ENCODE results near the gene CDCA8. TPM values are rescaled to one million over a fixed set of nuclear protein-coding genes. Genes with fewer than 3 reads are reported as not detected.

CDCA8 gene
- total and polyA plus RNA-seq, 2 donors (not counting 3 experiments of a cell fraction or from before 2014, with no cell fraction given) = 38.5 to 45.7 TPM

DNA sequence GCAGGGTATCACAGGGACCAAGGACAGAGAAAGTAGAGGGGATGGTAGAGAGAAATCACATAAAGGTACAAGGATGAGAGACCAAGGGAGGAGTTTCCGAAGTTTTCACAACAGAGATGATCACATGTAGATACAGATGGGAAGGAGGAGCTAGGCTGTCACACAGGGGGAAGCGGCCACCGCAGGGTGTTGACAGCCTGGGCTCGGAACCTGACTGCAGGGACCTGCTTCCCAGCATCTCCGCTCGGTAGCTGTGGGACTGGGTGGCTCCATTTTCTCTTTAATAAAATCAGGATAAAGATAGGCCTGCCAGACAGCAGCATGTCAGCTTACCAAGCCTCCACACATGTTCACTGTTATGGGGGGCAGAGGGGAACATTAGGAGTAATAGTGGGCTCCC lies 32.3 kb downstream of the CDCA8 start:
- intact Hi-C loops (cut with micrococcal nuclease) = no loop called here
- ChIA-PET CTCF (no interaction called here), POLR2A (no interaction called here)
- H3K9ac ChIP-seq (replicated peaks; ENCODE audit: extremely low read depth, insufficient read depth, low read length) = no peak overlapping the region
- FAIRE-seq = no peak
- H4K20me1 ChIP-seq (replicated peaks; ENCODE audit: control insufficient read depth, extremely low read depth, insufficient read depth, low read length) = no peaks in the 10 kb centered on the region
- dilution Hi-C loops (cut with MboI; ENCODE audit: extremely low pct_ligation_motif_present, low sequenced_read_pairs) = no loop called here
- peaks cover 0 to 2% of the 10 kb centered on the region in 2 experiments for H3K27me3 ChIP-seq (ENCODE audit: control insufficient read depth in 2 of 2, insufficient read depth in 2 of 2, low read length in 2 of 2)
- H3K4me1 ChIP-seq (ENCODE audit: control insufficient read depth, extremely low read depth, insufficient read depth, low read length) = no peaks in the 10 kb centered on the region
- H3K4me2 ChIP-seq (ENCODE audit: insufficient read depth, low read length) = no peak overlapping the region
- TF ChIP-seq POLR2A (IDR thresholded peaks at IDR 0.05; ENCODE audit: low read depth, low read length) (no peak), FOS (IDR thresholded peaks at IDR 0.05; ENCODE audit: borderline replicate concordance, insufficient read depth, low read length) (no peak), GATA2 (IDR thresholded peaks at IDR 0.05; ENCODE audit: insufficient read depth, insufficient read length, low read depth, low read length) (no peak)
- TF ChIP-seq, protein P1, sequence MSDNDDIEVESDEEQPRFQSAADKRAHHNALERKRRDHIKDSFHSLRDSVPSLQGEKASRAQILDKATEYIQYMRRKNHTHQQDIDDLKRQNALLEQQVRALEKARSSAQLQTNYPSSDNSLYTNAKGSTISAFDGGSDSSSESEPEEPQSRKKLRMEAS (IDR thresholded peaks at IDR 0.05; ENCODE audit: insufficient read depth, insufficient read length) = no peak
- BruUV-seq (replicated peaks) = no TSS peak
- no peaks in the 10 kb centered on the region for H3K9me1 ChIP-seq (replicated peaks; ENCODE audit: control insufficient read depth, extremely low read depth, insufficient read depth, low read length)
- no peak for DNase-seq (ENCODE audit: low read depth, low spot score)
- H3K4me3 ChIP-seq (replicated peaks in 1 of 3; ENCODE audit: insufficient read depth in 1 of 3, low read depth in 1 of 3, low read length in 3 of 3) = no peak overlapping the region
- no peak overlapping the region for H2AFZ ChIP-seq (ENCODE audit: low read depth, low read length)
- no peak overlapping the region for H3K27ac ChIP-seq (ENCODE audit: insufficient read depth, low read depth, low read length)
- no peaks in the 10 kb centered on the region for H3K9me3 ChIP-seq (replicated peaks; ENCODE audit: control insufficient read depth, insufficient read depth, low read length)
- H3K79me2 ChIP-seq (ENCODE audit: control insufficient read depth, insufficient read depth, low read length) = no peaks in the 10 kb centered on the region
- H3K36me3 ChIP-seq (ENCODE audit: control insufficient read depth in 2 of 2, extremely low read depth in 1 of 2, insufficient read depth in 2 of 2, low read length in 2 of 2) = no peaks in the 10 kb centered on the region

DNA sequence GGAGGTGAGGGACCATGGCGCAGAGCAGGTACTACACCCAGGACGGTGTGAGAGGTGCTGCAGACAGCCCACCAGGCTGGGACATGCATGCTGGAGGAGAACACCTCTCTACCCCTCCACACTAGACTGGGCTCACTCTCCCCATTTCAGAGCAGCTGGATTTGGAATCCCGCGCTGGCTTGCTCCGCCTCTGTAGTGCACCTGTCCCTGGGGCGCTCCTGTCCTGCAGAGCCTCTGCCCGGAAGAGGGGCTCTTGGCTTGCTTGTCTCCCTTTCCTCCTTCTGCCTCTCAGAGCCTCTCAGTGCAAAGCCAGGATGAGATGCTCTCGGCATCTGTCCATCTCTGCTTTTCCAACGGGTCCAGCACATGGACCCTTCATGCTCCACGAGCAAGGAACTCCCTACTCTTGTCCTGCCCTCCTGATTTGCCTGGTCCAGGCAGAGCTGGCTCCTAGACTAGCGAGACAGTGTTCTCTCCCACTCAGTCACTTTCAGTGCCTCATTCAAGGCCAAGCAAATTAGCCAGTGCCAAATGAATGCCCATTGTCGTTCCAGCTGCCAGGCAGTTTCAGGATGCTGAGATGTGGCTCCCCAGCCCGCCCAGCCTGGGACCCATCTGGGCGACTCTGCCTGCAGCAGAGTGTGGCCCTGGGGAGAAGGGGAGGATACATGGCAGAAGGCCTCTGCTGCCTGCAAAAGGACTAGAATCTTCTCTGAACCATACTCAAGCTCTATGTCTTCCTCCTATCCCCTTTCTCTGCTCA lies 33.7 kb downstream of the CDCA8 start:
- no TSS peak for BruUV-seq (replicated peaks)
- intact Hi-C loops (cut with micrococcal nuclease) (no loop called here), dilution Hi-C loops (cut with MboI; ENCODE audit: extremely low pct_ligation_motif_present, low sequenced_read_pairs) (no loop called here)
- Histone ChIP-seq H3K4me3 (replicated peaks in 1 of 3; ENCODE audit: insufficient read depth in 1 of 3, low read depth in 1 of 3, low read length in 3 of 3) (no peak overlapping the region), H3K36me3 (ENCODE audit: control insufficient read depth in 2 of 2, extremely low read depth in 1 of 2, insufficient read depth in 2 of 2, low read length in 2 of 2) (no peaks in the 10 kb centered on the region), H3K9me3 (replicated peaks; ENCODE audit: control insufficient read depth, insufficient read depth, low read length) (no peaks in the 10 kb centered on the region), H3K4me1 (ENCODE audit: control insufficient read depth, extremely low read depth, insufficient read depth, low read length) (no peaks in the 10 kb centered on the region), H4K20me1 (replicated peaks; ENCODE audit: control insufficient read depth, extremely low read depth, insufficient read depth, low read length) (no peaks in the 10 kb centered on the region), H3K9me1 (replicated peaks; ENCODE audit: control insufficient read depth, extremely low read depth, insufficient read depth, low read length) (no peaks in the 10 kb centered on the region), H2AFZ (ENCODE audit: low read depth, low read length) (no peak overlapping the region), H3K27me3 (ENCODE audit: control insufficient read depth in 2 of 2, insufficient read depth in 2 of 2, low read length in 2 of 2) (peaks cover 0 to 2% of the 10 kb centered on the region in 2 experiments), H3K79me2 (ENCODE audit: control insufficient read depth, insufficient read depth, low read length) (no peaks in the 10 kb centered on the region), H3K27ac (ENCODE audit: insufficient read depth, low read depth, low read length) (no peak overlapping the region), H3K9ac (replicated peaks; ENCODE audit: extremely low read depth, insufficient read depth, low read length) (no peak overlapping the region), H3K4me2 (ENCODE audit: insufficient read depth, low read length) (no peak overlapping the region)
- no peak for FAIRE-seq
- no peak for DNase-seq (ENCODE audit: low read depth, low spot score)
- CTCF ChIA-PET = interaction anchor here (0.8 kb wide), 1 partner anchor 14 kb away, joined by 3 read pairs; no protein-coding TSS in a partner anchor
- POLR2A ChIA-PET = no interaction called here
- TF ChIP-seq JUN (IDR thresholded peaks at IDR 0.05; ENCODE audit: borderline replicate concordance, insufficient read depth, insufficient read length, low read depth) (no peak), FOS (IDR thresholded peaks at IDR 0.05; ENCODE audit: borderline replicate concordance, insufficient read depth, low read length) (no peak), GATA2 (IDR thresholded peaks at IDR 0.05; ENCODE audit: insufficient read depth, insufficient read length, low read depth, low read length) (no peak), POLR2A (IDR thresholded peaks at IDR 0.05; ENCODE audit: low read depth, low read length) (no peak), MYC (IDR thresholded peaks at IDR 0.05; ENCODE audit: low read depth, low read length) (no peak), EZH2 (IDR thresholded peaks at IDR 0.05; ENCODE audit: borderline replicate concordance, low read depth, low read length, severe bottlenecking) (no peak), POLR2AphosphoS5 (IDR thresholded peaks at IDR 0.05; ENCODE audit: insufficient read depth, low read depth, low read length) (no peak)
- TF ChIP-seq, protein P2, sequence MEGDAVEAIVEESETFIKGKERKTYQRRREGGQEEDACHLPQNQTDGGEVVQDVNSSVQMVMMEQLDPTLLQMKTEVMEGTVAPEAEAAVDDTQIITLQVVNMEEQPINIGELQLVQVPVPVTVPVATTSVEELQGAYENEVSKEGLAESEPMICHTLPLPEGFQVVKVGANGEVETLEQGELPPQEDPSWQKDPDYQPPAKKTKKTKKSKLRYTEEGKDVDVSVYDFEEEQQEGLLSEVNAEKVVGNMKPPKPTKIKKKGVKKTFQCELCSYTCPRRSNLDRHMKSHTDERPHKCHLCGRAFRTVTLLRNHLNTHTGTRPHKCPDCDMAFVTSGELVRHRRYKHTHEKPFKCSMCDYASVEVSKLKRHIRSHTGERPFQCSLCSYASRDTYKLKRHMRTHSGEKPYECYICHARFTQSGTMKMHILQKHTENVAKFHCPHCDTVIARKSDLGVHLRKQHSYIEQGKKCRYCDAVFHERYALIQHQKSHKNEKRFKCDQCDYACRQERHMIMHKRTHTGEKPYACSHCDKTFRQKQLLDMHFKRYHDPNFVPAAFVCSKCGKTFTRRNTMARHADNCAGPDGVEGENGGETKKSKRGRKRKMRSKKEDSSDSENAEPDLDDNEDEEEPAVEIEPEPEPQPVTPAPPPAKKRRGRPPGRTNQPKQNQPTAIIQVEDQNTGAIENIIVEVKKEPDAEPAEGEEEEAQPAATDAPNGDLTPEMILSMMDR (IDR thresholded peaks at IDR 0.05; ENCODE audit: extremely low read depth in 1 of 2, insufficient read depth in 1 of 2, low read depth in 1 of 2, low read length in 2 of 2) = no peak
- TF ChIP-seq, protein P1 (IDR thresholded peaks at IDR 0.05; ENCODE audit: insufficient read depth, insufficient read length) = no peak

Data from endothelial cell of umbilical vein (primary cell).